Ramos (cell line): ENCODE results near the gene PHKA1.
"Not testable (repeated sequence)": the region's sequence is repeated elsewhere in the genome, so short reads cannot be mapped to it uniquely, and the experiment has no call there.

Experiments
- in situ Hi-C: fragments of 300-500 bp; cut with MboI; formaldehyde crosslinking; loops from one replicate; pipeline ENCODE4 v1.14.3; 2022; ENCODE audit warnings: low sequenced_read_pairs; ENCODE audit not compliant: unreplicated experiment

Gene PHKA1

GRCh38 chrX:72673951-72674350 is 40.2 kb downstream of the PHKA1 start:
- in situ Hi-C loops, result not testable (repeated sequence)

GRCh38 chrX:72669508-72669907 is 44.6 kb downstream of the PHKA1 start:
- in situ Hi-C loops, result not testable (repeated sequence)

- in situ Hi-C loops, result no loop called here
These were observed 47.7 kb downstream of the PHKA1 start for GRCh38 chrX:72666451-72666850.

- in situ Hi-C loops, result no loop called here
These were observed 50.4 kb downstream of the PHKA1 start for GRCh38 chrX:72663737-72664136.

GRCh38 chrX:72662020-72662747 is 51.9 kb downstream of the PHKA1 start:
- in situ Hi-C loops, result no loop called here

GRCh38 chrX:72659723-72660122 is 54.4 kb downstream of the PHKA1 start:
- in situ Hi-C loops, result no loop called here

- in situ Hi-C loops, result no loop called here
These were observed 62.0 kb downstream of the PHKA1 start for GRCh38 chrX:72652082-72652481.

- in situ Hi-C loops, result no loop called here
These were observed 69.2 kb downstream of the PHKA1 start for GRCh38 chrX:72644946-72645345.

- in situ Hi-C loops, result no loop called here
These were observed 72.5 kb downstream of the PHKA1 start for GRCh38 chrX:72641611-72642010.

GRCh38 chrX:72635930-72636329 is 78.2 kb downstream of the PHKA1 start:
- in situ Hi-C loops, result no loop called here

GRCh38 chrX:72634331-72634730 is 79.8 kb downstream of the PHKA1 start:
- in situ Hi-C loops, result no loop called here

- in situ Hi-C loops, result no loop called here
These were observed 83.9 kb downstream of the PHKA1 start for GRCh38 chrX:72630185-72630584.

- in situ Hi-C loops, result no loop called here
These were observed 89.9 kb downstream of the PHKA1 start for GRCh38 chrX:72624194-72624593.

- in situ Hi-C loops, result no loop called here
These were observed 92.3 kb downstream of the PHKA1 start for GRCh38 chrX:72621625-72622485.

GRCh38 chrX:72621163-72621562 is 92.9 kb downstream of the PHKA1 start:
- in situ Hi-C loops, result no loop called here

- in situ Hi-C loops, result no loop called here
These were observed 93.5 kb downstream of the PHKA1 start for GRCh38 chrX:72620550-72621145.

- in situ Hi-C loops, result no loop called here
These were observed 104.8 kb downstream of the PHKA1 start for GRCh38 chrX:72609313-72609712.

GRCh38 chrX:72604705-72605104 is 109.4 kb downstream of the PHKA1 start:
- in situ Hi-C loops, result no loop called here

- in situ Hi-C loops, result no loop called here
These were observed 110.0 kb downstream of the PHKA1 start for GRCh38 chrX:72604112-72604511.

- in situ Hi-C loops, result not testable (repeated sequence)
These were observed 123.1 kb downstream of the PHKA1 start for GRCh38 chrX:72591038-72591437.

GRCh38 chrX:72584163-72584562 is 129.9 kb downstream of the PHKA1 start:
- in situ Hi-C loops, result no loop called here
